Progenitor cell of endocrine pancreas (in vitro differentiated cells): ENCODE data around the gene GLP2R. TPM values are rescaled to one million over a fixed set of nuclear protein-coding genes. Genes with fewer than 3 reads are reported as not detected.

Experiments
- DNase-seq: peaks from one replicate; pipeline ENCODE4 v3.0.0; 2021; ENCODE audit warnings: low spot score; ENCODE audit not compliant: unreplicated experiment
- H3K27ac Mint-ChIP-seq: 2 replicates; pipeline ENCODE4 v1.8.0; 2021; ENCODE audit warnings: mild to moderate bottlenecking, moderate library complexity, mixed read lengths
- H3K27me3 Mint-ChIP-seq: 2 replicates; pipeline ENCODE4 v1.8.0; 2021; ENCODE audit warnings: mixed read lengths
- H3K36me3 Mint-ChIP-seq: 2 replicates; pipeline ENCODE4 v1.8.0; 2022; ENCODE audit warnings: mixed read lengths; ENCODE audit not compliant: insufficient read depth
- H3K4me1 Mint-ChIP-seq: 2 replicates; pipeline ENCODE4 v1.8.0; 2021; ENCODE audit warnings: low read depth, mixed read lengths
- H3K4me3 Mint-ChIP-seq: 2 replicates; pipeline ENCODE4 v1.8.0; 2021; ENCODE audit warnings: low read depth, mild to moderate bottlenecking, moderate library complexity, mixed read lengths
- H3K9me3 Mint-ChIP-seq: 2 replicates; pipeline ENCODE4 v1.8.0; 2021; ENCODE audit warnings: low read depth, mixed read lengths
- total RNA-seq: library from RNA; stranded (reverse); gene quantifications from 2 replicates; pipeline ENCODE4 v1.2.1, GENCODE V29; 2021
- TF ChIP-seq, protein P1 (sequence below): fragments of 200-600 bp; sonication (generic); IDR thresholded peaks from one replicate; pipeline ENCODE4 v1.5.0; 2021; ENCODE audit warnings: antibody characterized with exemption, mild to moderate bottlenecking; ENCODE audit not compliant: unreplicated experiment

The GLP2R gene
- total RNA-seq, 1 donor from 2014 or later, result not detected

DNA sequence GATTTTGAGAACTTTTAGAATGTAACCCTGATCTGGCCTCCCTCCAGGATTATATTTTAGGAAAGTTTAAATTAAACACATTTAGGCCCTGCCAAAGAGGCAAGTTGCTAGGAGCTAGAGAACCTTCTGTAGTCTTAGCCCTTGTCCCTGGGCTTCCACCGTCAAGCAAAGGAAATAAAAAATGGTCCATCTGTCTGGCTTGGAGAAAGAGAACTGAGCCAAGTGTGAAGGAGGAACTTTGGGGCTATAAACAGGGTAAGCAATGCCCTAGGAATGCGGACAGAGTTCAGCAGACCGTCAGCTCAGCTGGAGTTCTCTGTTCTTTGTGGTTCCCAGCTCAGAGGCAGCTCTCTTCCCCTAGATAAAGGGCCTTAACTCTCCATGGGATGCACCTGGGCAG, 49.7 kb downstream of the GLP2R start:
- Mint-ChIP-seq H3K27me3 (no peaks in the 10 kb centered on the region), H3K27ac (no peak overlapping the region), H3K4me3 (no peak overlapping the region), H3K4me1 (no peaks in the 10 kb centered on the region), H3K9me3 (no peaks in the 10 kb centered on the region), H3K36me3 (no peaks in the 10 kb centered on the region)
- DNase-seq, result no peak
- TF ChIP-seq, protein P1, sequence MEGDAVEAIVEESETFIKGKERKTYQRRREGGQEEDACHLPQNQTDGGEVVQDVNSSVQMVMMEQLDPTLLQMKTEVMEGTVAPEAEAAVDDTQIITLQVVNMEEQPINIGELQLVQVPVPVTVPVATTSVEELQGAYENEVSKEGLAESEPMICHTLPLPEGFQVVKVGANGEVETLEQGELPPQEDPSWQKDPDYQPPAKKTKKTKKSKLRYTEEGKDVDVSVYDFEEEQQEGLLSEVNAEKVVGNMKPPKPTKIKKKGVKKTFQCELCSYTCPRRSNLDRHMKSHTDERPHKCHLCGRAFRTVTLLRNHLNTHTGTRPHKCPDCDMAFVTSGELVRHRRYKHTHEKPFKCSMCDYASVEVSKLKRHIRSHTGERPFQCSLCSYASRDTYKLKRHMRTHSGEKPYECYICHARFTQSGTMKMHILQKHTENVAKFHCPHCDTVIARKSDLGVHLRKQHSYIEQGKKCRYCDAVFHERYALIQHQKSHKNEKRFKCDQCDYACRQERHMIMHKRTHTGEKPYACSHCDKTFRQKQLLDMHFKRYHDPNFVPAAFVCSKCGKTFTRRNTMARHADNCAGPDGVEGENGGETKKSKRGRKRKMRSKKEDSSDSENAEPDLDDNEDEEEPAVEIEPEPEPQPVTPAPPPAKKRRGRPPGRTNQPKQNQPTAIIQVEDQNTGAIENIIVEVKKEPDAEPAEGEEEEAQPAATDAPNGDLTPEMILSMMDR, result no peak

DNA sequence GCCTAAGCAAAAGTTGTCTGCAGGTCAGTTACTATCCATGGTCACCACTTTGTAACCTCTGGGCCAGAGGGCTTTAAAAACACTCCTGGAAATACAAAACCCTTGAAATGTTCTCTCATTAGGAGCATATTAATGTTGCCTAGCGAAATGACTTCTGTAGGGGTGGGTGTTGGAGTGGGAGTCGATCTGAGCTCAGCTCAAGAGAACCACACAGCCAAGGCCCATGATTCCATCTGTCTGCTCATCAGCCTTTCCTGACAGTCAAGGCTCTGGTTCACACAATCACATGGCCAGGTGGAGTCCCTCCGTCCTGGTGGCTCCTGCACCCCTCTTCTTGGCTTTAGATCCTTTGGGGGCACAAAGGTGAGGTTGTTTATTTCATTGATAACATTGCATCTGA, 52.6 kb downstream of the GLP2R start:
- Mint-ChIP-seq H3K4me1 (no peaks in the 10 kb centered on the region), H3K36me3 (no peaks in the 10 kb centered on the region), H3K27me3 (no peaks in the 10 kb centered on the region), H3K9me3 (peaks cover 11% of the 10 kb centered on the region), H3K4me3 (no peak overlapping the region), H3K27ac (no peak overlapping the region)
- TF ChIP-seq, protein P1, result no peak
- no peak for DNase-seq

DNA sequence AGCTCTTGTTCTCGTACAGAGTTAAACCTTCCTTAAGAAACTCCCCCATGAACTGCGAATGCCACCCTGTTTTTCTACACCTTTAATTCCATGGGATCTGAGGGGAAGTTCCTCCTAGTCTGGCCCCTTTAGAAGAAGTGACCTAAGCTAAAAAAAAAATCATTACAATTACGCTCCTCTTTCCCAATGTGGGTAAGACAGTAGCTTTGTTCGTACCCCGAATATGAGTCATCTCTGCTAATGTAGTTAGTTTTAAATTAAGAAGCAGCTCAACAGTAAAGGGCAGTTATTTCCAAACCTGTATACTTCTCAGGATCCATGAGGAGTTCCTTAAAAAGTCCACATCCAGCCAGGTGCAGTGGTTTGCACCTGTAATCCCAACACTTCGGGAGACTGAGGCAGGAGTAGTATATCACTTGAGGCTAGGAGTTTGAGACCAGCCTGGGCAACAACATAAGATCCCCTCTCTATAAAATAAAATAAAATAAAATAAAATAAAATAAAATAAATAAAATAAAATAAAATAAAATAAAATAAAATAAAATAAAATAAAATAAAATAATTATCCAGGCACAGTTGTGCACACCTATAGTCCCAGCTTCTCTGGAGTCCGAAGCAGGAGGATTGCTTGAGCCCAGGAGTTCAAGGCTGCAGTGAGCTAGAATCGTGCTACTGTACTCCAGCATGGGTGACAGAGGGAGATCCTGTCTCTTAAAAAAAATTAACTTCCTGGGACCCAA, 53.2 kb downstream of the GLP2R start:
- peaks cover 15% of the 10 kb centered on the region for H3K9me3 Mint-ChIP-seq
- H3K4me1 Mint-ChIP-seq, result no peaks in the 10 kb centered on the region
- TF ChIP-seq, protein P1, result no peak
- H3K36me3 Mint-ChIP-seq, result no peaks in the 10 kb centered on the region
- DNase-seq, result no peak
- no peak overlapping the region for H3K27ac Mint-ChIP-seq
- H3K27me3 Mint-ChIP-seq, result no peaks in the 10 kb centered on the region
- no peak overlapping the region for H3K4me3 Mint-ChIP-seq

DNA sequence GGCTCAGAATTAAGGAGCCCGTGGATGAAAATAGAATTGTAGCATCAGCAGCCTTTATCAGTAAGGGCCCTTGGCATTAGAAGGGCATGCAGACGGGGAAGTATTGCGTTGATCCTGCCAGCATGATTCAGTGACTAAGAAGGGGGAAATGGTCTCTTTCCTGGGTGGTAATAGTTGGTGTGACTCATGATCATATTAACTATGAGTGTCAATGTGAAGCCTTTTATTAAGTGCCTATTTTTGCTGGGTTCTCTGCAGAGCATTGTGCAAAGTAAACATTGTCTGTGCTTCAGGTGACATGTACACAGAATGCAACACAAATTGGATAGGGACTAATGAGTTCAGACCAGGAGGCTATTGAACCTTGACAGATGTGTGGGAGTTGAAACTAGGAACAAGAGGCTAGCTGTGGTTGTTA, 54.9 kb downstream of the GLP2R start:
- Mint-ChIP-seq H3K36me3 (no peaks in the 10 kb centered on the region), H3K27ac (no peak overlapping the region), H3K27me3 (no peaks in the 10 kb centered on the region), H3K9me3 (peaks cover 15% of the 10 kb centered on the region), H3K4me1 (no peaks in the 10 kb centered on the region), H3K4me3 (no peak overlapping the region)
- TF ChIP-seq, protein P1, result no peak
- DNase-seq, result no peak

DNA sequence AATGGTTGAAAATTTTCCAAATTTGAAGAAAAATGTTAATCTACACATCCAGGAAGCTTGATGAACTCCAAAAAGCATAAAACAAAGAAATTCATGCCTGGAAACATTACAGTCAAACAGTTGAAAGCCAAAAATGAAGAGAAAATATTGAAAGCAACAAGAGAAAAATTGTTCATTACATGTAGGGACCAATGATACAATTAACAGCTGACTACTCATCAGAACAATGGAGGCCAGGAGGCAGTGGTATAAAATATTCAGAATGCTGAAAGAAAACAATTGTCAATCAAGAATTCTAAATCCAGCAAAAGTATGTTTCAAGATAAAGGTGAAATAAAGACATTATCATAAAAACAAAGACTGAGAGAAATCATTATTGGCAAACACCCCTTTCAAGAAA, 57.7 kb downstream of the GLP2R start:
- Mint-ChIP-seq H3K27me3 (peaks cover 6% of the 10 kb centered on the region), H3K27ac (no peak overlapping the region), H3K4me3 (no peak overlapping the region), H3K9me3 (peaks cover 15% of the 10 kb centered on the region), H3K4me1 (no peaks in the 10 kb centered on the region), H3K36me3 (no peaks in the 10 kb centered on the region)
- no peak for DNase-seq
- TF ChIP-seq, protein P1, result no peak
